ENCODE data around the gene TRIM37.
"Not testable (repeated sequence)": the region's sequence is repeated elsewhere in the genome, so short reads cannot be mapped to it uniquely, and the experiment has no call there.

The TRIM37 gene

DNA sequence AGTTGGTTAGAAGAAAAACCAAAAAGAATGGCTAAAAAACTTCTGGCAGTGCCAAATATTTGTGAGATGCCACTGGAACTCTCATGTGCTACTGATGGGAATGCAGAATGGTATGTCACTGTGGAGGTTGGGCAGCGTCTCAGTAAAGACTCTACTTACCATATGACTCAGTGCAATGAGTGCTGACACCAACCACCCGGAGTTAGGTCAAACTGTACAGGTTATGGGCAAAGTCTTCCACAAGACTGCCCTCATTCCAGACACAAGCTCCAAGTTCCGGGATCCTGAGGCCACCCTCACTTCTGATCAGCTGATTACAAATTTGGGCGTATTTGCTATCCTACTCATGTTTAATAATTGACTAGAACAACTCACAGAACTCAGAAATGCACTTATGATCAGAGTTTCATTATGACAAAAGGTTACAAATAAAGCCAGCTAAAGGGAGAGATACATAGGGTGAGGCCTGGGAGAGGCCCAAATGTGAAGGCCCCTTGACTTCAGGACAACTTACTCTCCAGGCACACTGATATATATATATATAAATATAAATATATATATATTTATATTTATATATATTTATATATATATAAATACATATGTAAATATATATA, 114.9 kb downstream of the TRIM37 start:
- DNase-seq (ENCODE audit: low spot score): no peak

DNA sequence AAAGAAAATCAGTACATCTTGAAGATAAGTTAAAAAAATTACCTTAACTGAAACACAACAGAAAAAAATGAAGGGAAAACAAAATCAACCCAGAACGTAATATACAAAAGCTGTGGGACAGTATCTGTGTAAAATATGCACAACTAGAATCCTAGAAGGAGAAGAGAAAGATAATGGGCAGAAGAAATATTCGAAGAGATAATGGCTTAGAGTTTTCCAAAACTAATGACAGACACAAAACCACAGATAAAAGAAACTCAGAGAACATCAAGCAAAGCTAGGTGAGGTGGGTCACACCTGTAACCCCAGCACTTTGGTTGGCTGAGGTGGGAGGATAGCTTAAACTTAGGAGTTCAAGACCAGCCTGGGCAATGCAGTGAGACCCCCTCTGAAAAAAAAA, 117.1 kb downstream of the TRIM37 start:
- no peak for DNase-seq (ENCODE audit: low spot score)

DNA sequence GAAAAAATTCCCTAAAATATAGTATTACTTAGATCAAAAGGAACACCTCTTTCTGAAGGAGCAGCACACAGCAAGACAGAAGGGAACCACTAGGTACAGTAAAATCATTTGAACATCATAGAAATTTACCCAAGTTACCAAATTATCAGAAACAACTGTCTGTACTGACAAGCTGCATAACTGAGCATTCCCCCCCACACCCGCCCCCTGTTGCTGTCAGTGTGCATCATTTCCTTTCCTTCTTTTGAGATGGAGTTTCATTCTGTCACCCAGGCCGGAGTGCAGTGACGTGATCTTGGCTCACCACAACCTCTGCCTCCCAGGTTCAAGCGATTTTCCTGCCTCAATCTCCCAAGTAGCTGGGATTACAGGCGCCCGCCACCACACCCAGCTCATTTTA, 120.7 kb downstream of the TRIM37 start:
- no peak for DNase-seq (ENCODE audit: low spot score)

DNA sequence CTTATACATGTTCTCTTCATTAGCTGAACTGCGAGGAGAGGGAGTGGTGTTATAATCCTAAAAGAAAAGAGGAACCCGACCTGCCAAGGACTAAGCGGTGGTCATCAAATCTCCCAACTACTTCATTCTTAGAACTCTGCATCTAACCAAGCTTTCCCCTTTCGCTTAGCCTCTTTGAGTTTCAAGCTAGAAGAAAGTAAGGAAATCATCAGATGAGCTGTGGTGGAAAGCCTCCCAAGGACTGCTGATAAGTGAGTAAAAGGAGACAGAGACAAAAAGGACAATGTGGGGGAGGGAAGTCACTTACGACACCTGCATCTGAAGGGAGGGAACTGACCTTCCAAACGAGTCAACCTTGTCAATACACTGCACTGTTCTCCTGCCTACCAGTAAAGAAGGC, 121.3 kb downstream of the TRIM37 start:
- no peak for DNase-seq (ENCODE audit: low spot score)

DNA sequence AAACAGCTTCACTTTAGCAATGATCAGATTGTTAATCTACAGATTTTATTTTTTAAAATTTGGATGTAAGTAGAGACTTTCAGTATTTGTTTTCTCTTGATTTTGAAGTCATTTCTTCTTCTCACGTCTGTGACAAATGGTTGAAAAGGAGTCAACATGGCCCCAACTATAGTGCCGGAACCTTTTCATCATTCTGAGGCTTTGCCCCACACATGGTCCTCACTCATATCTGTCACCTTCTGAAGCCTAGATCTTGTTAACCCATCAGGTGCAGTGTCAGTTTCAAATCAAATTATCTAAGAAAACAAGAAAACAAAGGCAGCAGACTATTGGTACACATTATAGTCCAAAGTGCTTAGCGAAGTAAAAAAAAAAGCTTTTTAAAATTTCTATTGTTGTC, 124.1 kb downstream of the TRIM37 start:
- DNase-seq (ENCODE audit: low spot score): no peak

DNA sequence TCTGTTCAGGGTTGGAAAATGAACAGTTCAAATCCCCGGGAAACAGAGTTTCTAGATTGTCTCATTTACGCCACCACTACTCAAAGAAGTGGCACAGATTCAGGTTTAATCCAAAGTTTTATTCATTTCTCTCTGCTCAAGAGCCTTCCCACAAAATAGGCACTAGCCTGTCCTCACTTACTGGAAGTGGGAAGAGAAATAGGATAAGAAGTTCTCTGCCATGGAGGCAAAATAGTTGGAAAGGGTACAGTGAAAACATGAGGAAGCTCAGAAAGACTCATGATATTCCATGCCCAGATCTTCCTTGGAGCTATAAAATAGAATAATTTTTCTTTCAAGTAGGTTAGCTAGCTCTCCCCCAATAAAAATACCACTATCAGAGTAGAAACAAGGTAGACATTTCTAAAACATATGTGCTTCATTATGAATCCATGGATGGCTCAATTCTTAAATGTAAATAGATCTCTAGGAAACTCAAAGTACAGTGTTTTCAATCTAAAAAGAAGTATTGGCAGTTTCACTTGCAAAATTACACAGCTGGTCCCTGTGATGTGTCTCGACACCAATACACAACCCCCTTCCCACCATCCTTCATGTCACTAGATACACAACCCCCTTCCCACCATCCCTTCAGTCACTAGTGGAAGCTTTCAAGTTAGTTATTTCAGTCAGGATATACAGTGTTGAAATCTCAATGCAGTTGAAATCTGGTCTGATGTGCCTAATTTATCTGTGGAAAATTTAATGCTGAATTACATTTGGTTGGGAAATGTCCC, 125.8 kb downstream of the TRIM37 start:
- no peak for DNase-seq (ENCODE audit: low spot score)

DNA sequence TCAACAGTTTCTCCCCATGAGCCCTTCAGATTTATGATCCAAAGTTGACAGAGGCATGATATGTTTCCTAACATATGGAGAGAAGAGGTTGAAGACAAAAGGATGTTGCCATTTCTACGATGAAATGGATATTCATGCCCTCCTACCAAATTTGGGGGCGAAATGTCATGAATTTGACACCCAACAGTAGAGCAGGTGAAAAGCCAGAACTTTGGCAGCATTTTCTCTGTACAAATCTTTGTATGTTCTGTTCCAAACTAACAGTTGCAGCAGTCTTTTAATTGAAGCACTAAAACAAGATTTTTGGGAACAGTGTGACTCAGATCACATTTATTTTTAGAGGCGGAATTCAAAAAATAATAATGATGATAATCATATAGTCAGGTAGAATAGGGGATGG, 130.1 kb downstream of the TRIM37 start:
- no peak for DNase-seq (ENCODE audit: low spot score)

DNA sequence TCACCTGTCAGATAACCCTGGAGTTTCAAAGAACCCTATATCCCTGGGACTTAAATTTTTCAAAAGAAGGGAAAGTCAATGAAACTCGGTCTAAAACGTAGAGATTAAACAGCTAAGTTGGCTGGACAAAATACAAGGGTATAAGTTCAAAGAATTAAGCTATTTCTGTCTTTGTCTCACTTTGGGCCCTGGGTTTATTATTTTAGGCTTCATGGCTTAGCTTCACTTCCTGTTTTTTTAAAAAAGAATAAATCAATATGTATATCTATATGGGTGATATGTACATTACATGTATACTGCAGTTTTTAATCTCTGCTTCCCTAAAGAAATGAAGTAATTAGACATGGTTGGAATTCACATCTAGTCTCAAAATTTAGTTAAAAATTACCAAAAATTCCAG, 132.3 kb downstream of the TRIM37 start:
- DNase-seq (ENCODE audit: low spot score): no peak

DNA sequence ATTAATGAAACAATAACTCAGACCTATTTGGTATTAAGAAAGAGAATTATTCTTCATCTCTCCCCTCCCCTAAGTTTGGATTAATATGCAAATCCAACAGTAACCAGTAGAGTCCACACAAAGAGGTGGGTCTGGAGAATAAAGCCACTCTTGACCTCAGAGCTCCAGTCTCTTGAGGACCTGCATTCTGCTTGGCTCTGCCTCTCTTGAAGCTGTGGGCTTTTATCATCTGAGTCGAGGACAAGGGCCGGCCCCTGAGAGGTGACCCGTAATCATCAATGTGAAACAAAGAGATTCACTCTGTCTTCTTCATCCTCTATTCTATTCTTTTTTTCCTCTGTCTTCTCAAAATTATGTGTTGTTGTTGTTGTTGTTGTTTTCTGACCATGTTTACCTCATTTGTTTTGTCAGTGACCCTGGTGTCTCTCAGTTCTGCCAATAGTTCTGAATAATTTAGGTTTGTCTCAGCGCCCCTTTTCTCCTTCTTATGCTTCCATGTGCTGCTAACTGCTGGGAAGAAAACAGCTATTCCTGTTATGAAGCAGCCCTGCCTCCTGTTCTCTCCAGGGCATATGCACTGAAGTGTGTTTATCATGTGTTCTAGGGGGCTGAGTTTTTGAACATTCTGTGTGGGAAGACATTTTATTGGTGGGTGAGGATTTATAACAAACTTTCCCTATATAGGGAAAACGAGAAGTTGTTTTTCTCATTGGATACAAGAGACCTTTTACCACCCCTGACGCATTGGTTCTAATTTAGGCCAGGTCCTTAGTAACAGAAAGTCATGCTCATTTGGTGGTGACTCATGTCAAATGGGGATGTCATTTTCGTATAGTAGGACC, 135.8 kb downstream of the TRIM37 start:
- no peak for DNase-seq (ENCODE audit: low spot score)

DNA sequence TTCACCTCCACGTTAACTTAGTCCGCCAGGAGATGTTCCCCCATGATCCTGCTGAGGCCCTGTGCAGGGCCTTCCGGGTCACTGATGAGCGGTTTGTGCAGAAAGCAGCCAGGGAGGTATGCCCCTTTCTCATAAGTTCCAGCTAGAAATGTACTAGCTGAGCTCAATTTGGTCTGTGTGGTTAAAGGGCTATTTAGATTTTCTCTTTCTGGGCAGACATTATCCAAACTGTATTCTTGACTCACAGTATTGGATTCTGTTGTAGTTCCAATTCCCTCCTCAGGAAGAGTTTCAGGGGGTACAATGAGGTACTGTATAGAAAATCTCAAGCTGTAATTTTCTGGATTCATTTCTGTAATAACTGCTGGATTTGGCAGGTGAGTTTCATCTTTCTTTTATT, 137.1 kb downstream of the TRIM37 start:
- DNase-seq (ENCODE audit: low spot score): no peak

DNA sequence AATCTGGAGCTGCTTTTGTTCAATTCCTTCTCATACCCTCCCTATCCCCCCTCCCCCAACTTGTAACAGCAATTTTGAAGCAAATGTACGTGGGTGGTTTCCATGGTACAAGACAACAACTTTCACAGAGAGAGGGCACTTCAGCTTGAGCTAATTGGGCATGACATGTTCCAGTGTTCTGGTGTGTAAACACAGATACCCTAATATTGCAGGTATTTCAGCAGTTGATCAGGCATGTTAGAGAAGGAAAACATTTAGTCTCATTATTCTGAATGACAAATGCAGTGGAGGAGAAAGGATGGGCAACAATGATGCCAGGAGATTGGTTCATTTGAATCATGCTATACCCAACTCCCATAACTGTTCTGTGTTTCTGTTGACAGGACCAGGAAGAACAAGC, 137.5 kb downstream of the TRIM37 start:
- no peak for DNase-seq (ENCODE audit: low spot score)

DNA sequence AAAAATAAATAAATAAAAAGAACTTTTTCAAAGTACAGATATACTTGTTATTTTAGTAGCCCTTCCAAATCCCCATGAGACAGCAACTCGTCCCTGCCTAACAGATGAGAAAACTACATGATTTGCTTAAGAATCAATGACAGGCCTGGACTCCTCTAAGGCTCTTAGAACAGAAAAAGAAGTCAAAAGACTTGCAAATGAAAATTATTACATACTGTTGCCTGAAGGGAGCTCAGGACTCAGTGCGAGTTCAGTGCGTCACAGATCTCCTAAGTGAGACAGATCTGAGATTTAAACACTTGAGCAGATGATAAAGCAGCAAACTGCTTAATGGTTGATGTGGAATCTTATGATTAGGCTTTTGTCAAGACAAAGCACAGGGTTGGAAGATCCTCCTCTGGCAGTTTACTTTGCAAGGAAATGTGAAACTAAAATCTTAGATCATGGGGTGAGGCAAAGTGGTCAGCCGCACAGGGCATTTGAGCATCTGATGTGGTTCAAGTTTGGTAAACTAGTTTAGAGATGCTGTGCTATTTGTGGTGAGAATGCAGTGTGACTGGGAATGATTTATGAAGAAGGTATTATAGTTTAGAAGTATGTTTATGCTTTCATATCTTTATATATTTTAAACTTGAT, 138.1 kb downstream of the TRIM37 start:
- no peak for DNase-seq (ENCODE audit: low spot score)

DNA sequence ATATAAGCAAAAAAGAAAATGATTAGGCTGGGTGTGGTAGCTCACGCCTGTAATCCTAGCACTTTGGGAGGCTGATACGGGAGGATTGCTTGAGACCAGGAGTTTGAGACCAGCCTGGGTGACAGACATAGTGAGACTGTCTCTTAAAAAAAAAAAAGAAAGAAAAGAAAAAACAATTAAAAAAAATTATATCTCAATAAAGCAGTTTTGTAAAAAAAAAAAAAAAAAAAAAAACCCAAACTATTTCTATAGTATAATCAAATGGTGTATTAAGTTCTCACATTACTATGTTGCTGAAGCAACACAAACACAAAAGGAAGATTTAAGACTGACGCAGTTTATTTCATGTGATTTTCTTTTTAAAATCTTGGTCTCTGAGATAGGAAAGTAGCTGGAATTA, 140.5 kb downstream of the TRIM37 start:
- no peak for DNase-seq (ENCODE audit: low spot score)

DNA sequence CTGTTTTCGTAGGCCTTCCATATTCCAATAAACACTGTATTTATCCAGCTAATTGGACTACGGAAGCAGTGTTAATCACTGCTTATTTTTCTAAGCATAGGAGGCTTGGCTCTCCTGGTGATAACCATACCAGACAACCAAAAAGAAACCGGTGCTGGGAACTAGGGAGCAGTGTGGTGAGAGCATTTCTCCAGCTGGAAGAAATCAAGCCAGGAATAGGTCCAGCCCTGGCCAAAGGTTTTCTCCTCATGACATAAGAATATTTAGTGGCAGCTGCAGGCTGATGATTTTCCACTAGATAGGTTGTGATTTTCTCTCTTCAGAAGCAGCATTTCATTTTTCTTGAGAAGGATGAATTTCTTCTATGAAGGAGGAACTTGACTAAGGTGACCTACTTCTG, 141.5 kb downstream of the TRIM37 start:
- no peak for DNase-seq (ENCODE audit: low spot score)

DNA sequence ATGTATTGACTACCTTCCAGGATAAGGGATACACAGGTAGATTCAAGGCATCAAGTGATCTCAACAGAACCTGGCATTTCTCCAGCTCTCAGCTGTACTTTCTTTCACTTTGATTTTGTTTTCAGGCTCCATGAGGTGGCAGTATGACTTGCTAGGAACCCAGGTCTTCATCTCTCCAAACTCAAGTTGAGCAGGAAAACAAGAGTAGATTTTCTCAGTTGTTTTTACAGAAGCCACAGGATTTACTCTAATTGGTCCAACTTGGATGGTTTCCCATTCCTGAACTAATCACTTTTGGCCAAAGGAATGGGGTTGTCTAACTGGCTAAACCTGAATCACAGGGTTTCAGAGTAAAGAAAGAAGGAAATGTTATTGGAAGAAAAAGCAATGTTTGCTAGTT, 146.6 kb downstream of the TRIM37 start:
- DNase-seq (ENCODE audit: low spot score): peak; percentile 60

DNA sequence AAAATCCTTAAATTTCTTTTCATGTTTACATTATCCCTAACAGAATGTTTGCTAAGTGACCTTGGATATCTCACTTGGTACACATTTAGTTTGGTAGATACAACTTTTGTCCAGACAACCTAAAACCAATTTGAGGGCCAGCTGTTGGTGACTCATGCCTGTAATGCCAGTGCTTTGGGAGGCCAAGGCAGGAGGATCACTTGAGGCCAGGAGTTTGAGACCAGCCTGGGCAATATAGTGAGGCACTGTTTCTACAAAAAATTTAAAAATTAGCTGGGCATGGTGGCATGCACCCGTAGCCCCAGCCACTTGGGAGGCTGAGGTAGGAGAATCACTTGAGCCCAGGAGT, 149.0 kb downstream of the TRIM37 start:
- DNase-seq (ENCODE audit: low spot score): not testable (repeated sequence)

DNA sequence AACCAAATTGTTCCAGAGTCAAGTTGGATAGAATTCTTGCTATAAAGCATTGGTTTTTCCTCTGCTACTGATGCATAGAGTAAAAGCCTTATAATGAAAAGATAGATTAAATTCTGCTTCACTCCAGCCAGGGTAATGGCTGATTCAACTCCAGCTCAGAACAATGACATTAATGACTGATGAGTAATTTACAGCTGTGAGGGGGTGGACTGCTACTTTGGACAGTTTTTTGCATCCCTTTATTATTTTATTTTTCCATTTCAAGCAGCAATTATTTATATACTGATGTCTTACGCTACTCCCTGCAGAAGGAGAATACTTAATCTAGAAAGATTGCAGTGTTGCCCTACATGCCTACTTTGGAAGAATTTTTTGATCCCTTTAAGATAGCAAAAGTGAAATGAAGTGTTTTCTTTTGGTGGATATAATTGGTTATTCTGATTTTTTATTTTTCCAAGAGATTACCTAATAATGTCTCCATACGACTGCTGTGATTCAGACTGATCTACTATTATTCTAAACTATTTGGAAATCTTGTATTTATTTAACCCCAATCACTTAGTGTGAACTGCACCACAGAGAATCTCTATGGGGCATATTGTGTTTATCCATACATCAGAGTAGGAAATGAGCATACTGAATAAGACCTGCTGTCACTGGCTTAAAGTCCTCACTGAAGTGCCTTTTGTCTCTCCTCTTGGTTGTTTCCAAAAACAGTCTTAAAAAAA, 149.5 kb downstream of the TRIM37 start:
- DNase-seq (ENCODE audit: low spot score): no peak

DNA sequence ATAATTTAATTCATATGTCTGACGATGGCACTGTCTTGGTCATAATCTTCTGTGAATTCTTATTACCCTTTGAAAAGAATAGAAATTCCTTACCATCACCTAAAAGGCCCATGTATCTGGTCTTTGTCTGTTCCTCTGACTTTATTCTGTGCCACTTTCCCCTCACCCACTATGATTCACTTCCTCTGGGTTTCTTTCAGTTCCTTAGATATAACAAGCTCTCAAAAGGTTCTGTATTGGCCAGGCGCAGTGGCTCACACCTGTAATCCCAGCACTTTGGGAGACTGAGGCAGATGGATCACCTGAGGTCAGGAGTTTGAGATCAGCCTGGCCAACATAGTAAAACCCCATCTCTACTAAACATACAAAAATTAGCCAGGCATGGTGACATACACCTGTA, 152.3 kb downstream of the TRIM37 start:
- DNase-seq (ENCODE audit: low spot score): not testable (repeated sequence)

DNA sequence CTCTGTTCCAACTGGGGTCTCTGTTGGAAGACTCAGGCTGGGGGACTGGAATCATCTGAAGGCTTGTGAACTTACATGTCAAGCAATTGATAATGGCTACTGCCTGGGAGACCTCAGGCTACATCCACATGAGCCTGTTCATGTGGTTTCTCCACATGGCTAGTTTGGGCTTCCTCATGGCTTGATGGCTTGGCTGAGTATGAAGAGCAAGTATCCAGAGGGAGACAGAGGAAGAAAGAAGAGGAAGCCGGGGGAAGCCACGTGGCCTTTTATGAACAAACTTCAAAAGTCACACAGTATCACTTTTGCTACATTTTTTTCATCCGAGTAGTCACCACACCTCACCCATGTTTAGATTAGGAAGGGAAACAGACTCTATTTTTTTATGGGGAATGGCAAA, 158.9 kb downstream of the TRIM37 start:
- no peak for DNase-seq (ENCODE audit: low spot score)

DNA sequence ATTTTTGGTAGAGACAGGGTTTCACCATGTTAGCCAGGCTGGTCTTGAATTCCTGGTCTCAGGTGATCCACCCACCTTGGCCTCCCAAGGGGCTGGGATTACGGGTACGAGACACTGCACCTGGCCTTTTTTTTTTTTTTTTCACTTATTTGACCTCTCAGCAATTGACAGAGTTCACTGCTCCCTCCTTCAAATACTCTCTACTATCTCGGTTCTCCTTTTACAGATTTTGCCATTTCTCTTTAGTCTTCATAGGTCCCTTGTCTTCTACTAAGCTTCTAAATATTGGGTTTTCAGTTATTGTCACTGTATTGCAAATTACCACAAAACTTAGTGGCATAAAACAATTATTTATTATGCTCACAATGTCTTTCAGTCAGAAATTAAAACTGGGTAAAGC, 159.3 kb downstream of the TRIM37 start:
- no peak for DNase-seq (ENCODE audit: low spot score)

DNA sequence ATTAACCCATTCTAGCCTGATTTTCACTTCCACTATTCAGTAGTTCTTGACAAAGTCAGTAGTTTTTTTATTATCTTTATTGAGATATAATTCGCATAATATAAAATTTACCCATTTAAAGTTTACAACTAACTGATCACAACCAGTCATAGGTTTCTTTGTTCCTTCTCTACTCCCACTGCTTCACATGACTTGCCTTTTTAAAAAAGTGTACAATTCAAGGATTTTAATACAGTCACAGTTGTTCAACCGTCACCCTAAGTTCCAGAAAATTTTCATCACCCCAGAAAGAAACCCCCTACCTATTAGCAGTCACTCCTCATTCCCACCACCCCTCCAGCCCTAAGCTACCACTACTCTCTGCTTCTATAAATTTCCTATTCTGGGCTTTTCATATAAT, 162.5 kb downstream of the TRIM37 start:
- DNase-seq (ENCODE audit: low spot score): no peak

DNA sequence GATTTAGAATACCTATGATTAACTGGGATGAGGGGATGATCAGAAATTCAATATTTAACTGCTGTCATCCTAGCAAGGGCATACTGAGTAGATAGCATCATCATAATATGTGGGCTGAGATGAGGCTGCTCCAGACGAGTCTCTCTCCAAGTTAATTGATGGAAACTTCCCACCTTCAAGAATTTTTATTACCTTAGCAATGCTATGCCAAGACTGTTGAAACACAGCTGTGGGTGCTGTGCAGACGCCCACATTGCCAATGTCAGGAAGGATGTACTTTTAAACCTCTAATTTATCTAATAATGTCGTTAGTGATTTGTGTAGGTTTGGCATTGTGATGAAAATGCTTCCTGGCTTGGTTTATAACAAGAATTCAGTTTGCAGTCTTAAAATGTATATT, 170.4 kb downstream of the TRIM37 start:
- no peak for DNase-seq (ENCODE audit: low spot score)
